Chondrocyte (in vitro differentiated cells): ENCODE data around the gene FRMPD4. TPM values are rescaled to one million over a fixed set of nuclear protein-coding genes. Genes with fewer than 3 reads are reported as not detected.

Experiments used
- DNase-seq: peaks from one replicate; pipeline ENCODE4 v3.0.0; 2021; ENCODE audit warnings: mixed read lengths, low spot score
- H3K27ac Mint-ChIP-seq: one replicate; pipeline ENCODE4 v1.8.0; 2021; ENCODE audit warnings: mild to moderate bottlenecking, moderate library complexity, mixed read lengths; ENCODE audit not compliant: unreplicated experiment
- H3K27me3 Mint-ChIP-seq: 2 replicates; pipeline ENCODE4 v1.8.0; 2021; ENCODE audit warnings: low read depth, mixed read lengths
- H3K36me3 Mint-ChIP-seq: 2 replicates; pipeline ENCODE4 v1.8.0; 2021; ENCODE audit warnings: low read depth, mixed read lengths
- H3K4me1 Mint-ChIP-seq: 2 replicates; pipeline ENCODE4 v1.8.0; 2021; ENCODE audit warnings: low read depth, mild to moderate bottlenecking, mixed read lengths
- H3K4me3 Mint-ChIP-seq: one replicate; pipeline ENCODE4 v1.8.0; 2021; ENCODE audit warnings: mild to moderate bottlenecking, moderate library complexity, mixed read lengths; ENCODE audit not compliant: unreplicated experiment
- H3K9me3 Mint-ChIP-seq: 2 replicates; pipeline ENCODE4 v1.8.0; 2021; ENCODE audit warnings: low read depth, mixed read lengths
- CTCF ChIP-seq: fragments of 200-600 bp; sonication (generic); IDR thresholded peaks from 2 replicates; pipeline ENCODE4 v1.5.0; 2021; ENCODE audit warnings: antibody characterized with exemption, mild to moderate bottlenecking, moderate library complexity
- total RNA-seq: library from RNA; stranded (reverse); gene quantifications from 3 replicates; pipeline ENCODE4 v1.2.1, GENCODE V29; 2021

The FRMPD4 gene
- total RNA-seq, 1 donor from 2014 or later = 0.10 TPM

GRCh38 chrX:12563121-12563520 lies 424.8 kb downstream of the FRMPD4 start:
- no peak for TF ChIP-seq CTCF
- Mint-ChIP-seq H3K36me3 (no peaks in the 10 kb centered on the region), H3K27ac (no peak overlapping the region), H3K4me3 (no peak overlapping the region), H3K27me3 (peaks cover 2% of the 10 kb centered on the region), H3K9me3 (peaks cover 8% of the 10 kb centered on the region), H3K4me1 (no peaks in the 10 kb centered on the region)
- DNase-seq = no peak

GRCh38 chrX:12564221-12564620 lies 425.9 kb downstream of the FRMPD4 start:
- Mint-ChIP-seq H3K36me3 (no peaks in the 10 kb centered on the region), H3K4me3 (no peak overlapping the region), H3K9me3 (peaks cover 8% of the 10 kb centered on the region), H3K27ac (no peak overlapping the region), H3K4me1 (no peaks in the 10 kb centered on the region), H3K27me3 (peaks cover 2% of the 10 kb centered on the region)
- no peak for TF ChIP-seq CTCF
- no peak for DNase-seq

- Mint-ChIP-seq H3K4me1 (no peaks in the 10 kb centered on the region), H3K9me3 (peaks cover 2% of the 10 kb centered on the region), H3K36me3 (no peaks in the 10 kb centered on the region), H3K27ac (no peak overlapping the region), H3K27me3 (peaks cover 2% of the 10 kb centered on the region), H3K4me3 (no peak overlapping the region)
- no peak for DNase-seq
- peak; percentile 82 for TF ChIP-seq CTCF
Measured at GRCh38 chrX:12567857-12568256, 429.6 kb downstream of the FRMPD4 start.

GRCh38 chrX:12570859-12571501 lies 432.7 kb downstream of the FRMPD4 start:
- H3K4me1 Mint-ChIP-seq = no peaks in the 10 kb centered on the region

GRCh38 chrX:12579311-12579710 lies 441.0 kb downstream of the FRMPD4 start:
- Mint-ChIP-seq H3K36me3 (no peaks in the 10 kb centered on the region), H3K27ac (no peak overlapping the region), H3K4me3 (no peak overlapping the region), H3K27me3 (no peaks in the 10 kb centered on the region), H3K9me3 (peaks cover 8% of the 10 kb centered on the region), H3K4me1 (no peaks in the 10 kb centered on the region)
- DNase-seq = no peak
- no peak for TF ChIP-seq CTCF

More at GRCh38 chrX:12570859-12571501, 432.7 kb downstream of the FRMPD4 start:
- Mint-ChIP-seq H3K27ac (no peak overlapping the region), H3K9me3 (peaks cover 5% of the 10 kb centered on the region), H3K27me3 (peaks cover 2% of the 10 kb centered on the region), H3K36me3 (no peaks in the 10 kb centered on the region), H3K4me3 (no peak overlapping the region)
- DNase-seq = no peak
- no peak for TF ChIP-seq CTCF
